OCI-LY1 (cell line): ENCODE measurements around the gene GGT5.
"Not testable (repeated sequence)": the region's sequence is repeated elsewhere in the genome, so short reads cannot be mapped to it uniquely, and the experiment has no call there.

Source experiments
- H2AFZ ChIP-seq: fragments of 200-600 bp; sonication (generic), shearing (Covaris generic); 2 replicates; pipeline ENCODE4 v1.6.0; 2014; ENCODE audit warnings: antibody characterized with exemption, mild to moderate bottlenecking, low read length
- H3F3A ChIP-seq: fragments of 200-600 bp; sonication (generic), shearing (Covaris generic); 2 replicates; pipeline ENCODE4 v1.6.0; 2014; ENCODE audit warnings: mild to moderate bottlenecking, antibody characterized with exemption, low read length, moderate library complexity; ENCODE audit not compliant: insufficient read depth
- H3K27ac ChIP-seq: fragments of 200-600 bp; sonication (generic); 2 replicates; pipeline ENCODE4 v1.5.1; 2014; ENCODE audit warnings: low read length, mixed run types, mild to moderate bottlenecking, low read depth; ENCODE audit not compliant: poor library complexity, severe bottlenecking
- H3K27me3 ChIP-seq: fragments of 200-600 bp; sonication (generic); 2 replicates; pipeline ENCODE4 v1.6.0; 2014; ENCODE audit warnings: antibody characterized with exemption, mild to moderate bottlenecking, low read length, moderate library complexity; ENCODE audit not compliant: insufficient read depth
- H3K36me3 ChIP-seq: fragments of 200-600 bp; sonication (generic); 2 replicates; pipeline ENCODE4 v1.6.1; 2014; ENCODE audit warnings: mild to moderate bottlenecking, antibody characterized with exemption, low read length, moderate library complexity, mixed read lengths; ENCODE audit not compliant: insufficient read depth
- H3K4me1 ChIP-seq: fragments of 200-600 bp; sonication (generic); 2 replicates; pipeline ENCODE4 v1.5.1; 2014; ENCODE audit warnings: mild to moderate bottlenecking, low read length, moderate library complexity; ENCODE audit not compliant: insufficient read depth, severe bottlenecking
- H3K4me2 ChIP-seq: fragments of 200-600 bp; sonication (generic), shearing (Covaris generic); 2 replicates; pipeline ENCODE4 v1.6.1; 2014; ENCODE audit warnings: low read length
- H3K4me3 ChIP-seq: fragments of 200-600 bp; sonication (generic); 2 replicates; pipeline ENCODE4 v1.5.1; 2014; ENCODE audit warnings: low read length, low read depth, mild to moderate bottlenecking, mixed read lengths; ENCODE audit not compliant: poor library complexity, severe bottlenecking
- H3K79me2 ChIP-seq: fragments of 200-600 bp; shearing (Covaris generic); 2 replicates; pipeline ENCODE4 v1.6.1; 2016; ENCODE audit warnings: mixed run types, low read length, mixed read lengths; ENCODE audit not compliant: insufficient read depth
- H3K9ac ChIP-seq: fragments of 200-600 bp; sonication (generic), shearing (Covaris generic); 2 replicates; pipeline ENCODE4 v1.6.1; 2014; ENCODE audit warnings: mild to moderate bottlenecking, low read length, mixed read lengths
- H3K9me2 ChIP-seq: fragments of 200-600 bp; sonication (generic), shearing (Covaris generic); 2 replicates; pipeline ENCODE4 v1.6.1; 2014; ENCODE audit warnings: low read depth, mild to moderate bottlenecking, low read length, mixed read lengths
- H3K9me3 ChIP-seq: fragments of 200-600 bp; shearing (Covaris generic); 2 replicates; pipeline ENCODE4 v1.6.1; 2014; ENCODE audit warnings: low read length, mixed read lengths
- H4K20me1 ChIP-seq: fragments of 200-600 bp; sonication (generic), shearing (Covaris generic); 2 replicates; pipeline ENCODE4 v1.6.0; 2016; ENCODE audit warnings: mild to moderate bottlenecking, low read length; ENCODE audit not compliant: insufficient read depth
- EZH2 ChIP-seq: fragments of 200-600 bp; sonication (generic), shearing (Covaris generic); IDR thresholded peaks from 2 replicates; pipeline ENCODE4 v1.8.0; 2017; ENCODE audit warnings: borderline replicate concordance, mixed run types, mild to moderate bottlenecking, antibody characterized with exemption, low read length, moderate library complexity, mixed read lengths
- TF ChIP-seq, protein P1 (sequence below): fragments of 200-600 bp; sonication (generic), shearing (Covaris generic); IDR thresholded peaks from 2 replicates; pipeline ENCODE4 v1.5.1; 2017; ENCODE audit warnings: mild to moderate bottlenecking, antibody characterized with exemption, low read length, moderate library complexity, mixed read lengths

The GGT5 gene

GRCh38 chr22:24217384-24217783 lies 27.5 kb downstream of the GGT5 start:
- H3K4me1 ChIP-seq: no peaks in the 10 kb centered on the region
- H3K36me3 ChIP-seq: no peaks in the 10 kb centered on the region
- H3K4me3 ChIP-seq: no peak overlapping the region
- no peaks in the 10 kb centered on the region for H3F3A ChIP-seq
- no peaks in the 10 kb centered on the region for H3K9me3 ChIP-seq
- H2AFZ ChIP-seq: no peak overlapping the region
- no peaks in the 10 kb centered on the region; the same call in 1 of the 2 replicates for H3K27me3 ChIP-seq
- H3K9ac ChIP-seq: no peak overlapping the region
- TF ChIP-seq, protein P1, sequence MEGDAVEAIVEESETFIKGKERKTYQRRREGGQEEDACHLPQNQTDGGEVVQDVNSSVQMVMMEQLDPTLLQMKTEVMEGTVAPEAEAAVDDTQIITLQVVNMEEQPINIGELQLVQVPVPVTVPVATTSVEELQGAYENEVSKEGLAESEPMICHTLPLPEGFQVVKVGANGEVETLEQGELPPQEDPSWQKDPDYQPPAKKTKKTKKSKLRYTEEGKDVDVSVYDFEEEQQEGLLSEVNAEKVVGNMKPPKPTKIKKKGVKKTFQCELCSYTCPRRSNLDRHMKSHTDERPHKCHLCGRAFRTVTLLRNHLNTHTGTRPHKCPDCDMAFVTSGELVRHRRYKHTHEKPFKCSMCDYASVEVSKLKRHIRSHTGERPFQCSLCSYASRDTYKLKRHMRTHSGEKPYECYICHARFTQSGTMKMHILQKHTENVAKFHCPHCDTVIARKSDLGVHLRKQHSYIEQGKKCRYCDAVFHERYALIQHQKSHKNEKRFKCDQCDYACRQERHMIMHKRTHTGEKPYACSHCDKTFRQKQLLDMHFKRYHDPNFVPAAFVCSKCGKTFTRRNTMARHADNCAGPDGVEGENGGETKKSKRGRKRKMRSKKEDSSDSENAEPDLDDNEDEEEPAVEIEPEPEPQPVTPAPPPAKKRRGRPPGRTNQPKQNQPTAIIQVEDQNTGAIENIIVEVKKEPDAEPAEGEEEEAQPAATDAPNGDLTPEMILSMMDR: no peak
- no peak for TF ChIP-seq EZH2
- H3K9me2 ChIP-seq: no peaks in the 10 kb centered on the region
- H4K20me1 ChIP-seq: no peaks in the 10 kb centered on the region
- H3K27ac ChIP-seq: no peak overlapping the region
- no peak overlapping the region for H3K4me2 ChIP-seq
- H3K79me2 ChIP-seq: no peaks in the 10 kb centered on the region

- Histone ChIP-seq H4K20me1 (no peaks in the 10 kb centered on the region), H3K27me3 (no peaks in the 10 kb centered on the region; the same call in 1 of the 2 replicates), H3K9me3 (no peaks in the 10 kb centered on the region), H3K9ac (no peak overlapping the region), H3K79me2 (no peaks in the 10 kb centered on the region), H3F3A (no peaks in the 10 kb centered on the region), H3K36me3 (no peaks in the 10 kb centered on the region), H3K4me2 (no peak overlapping the region), H3K4me1 (no peaks in the 10 kb centered on the region), H2AFZ (no peak overlapping the region), H3K4me3 (no peak overlapping the region), H3K27ac (no peak overlapping the region), H3K9me2 (no peaks in the 10 kb centered on the region)
- TF ChIP-seq, protein P1: no peak
- TF ChIP-seq EZH2: no peak
These were observed 28.2 kb downstream of the GGT5 start for GRCh38 chr22:24216541-24217209.

DNA sequence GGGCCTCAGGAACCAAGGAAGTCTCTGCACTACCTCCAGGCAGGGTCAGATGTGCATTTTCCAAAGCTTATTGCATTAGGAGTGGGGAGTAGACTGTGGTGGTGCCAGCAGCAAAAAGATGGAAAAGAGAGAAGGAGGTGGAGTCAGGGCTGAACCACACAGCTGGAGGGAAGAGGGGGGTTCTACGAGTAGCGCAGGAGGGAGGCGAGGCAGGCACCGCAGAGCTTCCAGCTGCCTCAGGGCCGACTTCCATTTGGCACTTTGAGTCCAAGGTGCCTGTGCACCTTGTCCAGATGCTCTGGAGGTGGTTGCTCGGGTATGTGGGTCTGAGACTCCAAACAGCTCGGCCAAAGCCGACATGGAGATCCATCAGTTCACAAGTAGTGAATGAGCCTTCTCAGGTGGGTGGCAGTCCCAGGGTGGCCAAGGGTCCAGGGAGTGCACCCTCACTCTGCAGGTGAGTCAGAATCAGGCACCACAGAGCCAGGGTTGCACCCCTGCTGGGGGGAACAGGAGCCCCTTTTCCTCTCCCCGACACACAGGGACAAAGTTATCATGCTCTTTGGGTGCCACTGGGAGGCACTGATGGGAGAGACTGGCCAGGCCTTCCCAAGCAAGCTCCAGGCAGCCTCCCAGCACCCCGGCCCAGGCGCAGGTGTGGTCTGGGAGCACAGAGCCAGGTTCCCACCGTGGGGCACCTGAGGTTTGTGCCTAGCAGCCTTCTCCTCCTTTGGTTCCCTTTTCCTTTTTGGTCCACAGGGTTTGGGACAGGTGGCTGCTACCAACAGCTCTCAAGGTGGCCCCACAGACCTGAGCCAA lies 30.2 kb downstream of the GGT5 start:
- H3K9me2 ChIP-seq: no peaks in the 10 kb centered on the region
- no peaks in the 10 kb centered on the region for H3K79me2 ChIP-seq
- TF ChIP-seq, protein P1: no peak
- no peak for TF ChIP-seq EZH2
- H3K9ac ChIP-seq: no peak overlapping the region
- no peak overlapping the region for H3K27ac ChIP-seq
- no peaks in the 10 kb centered on the region for H3K36me3 ChIP-seq
- H2AFZ ChIP-seq: no peak overlapping the region
- H3K4me3 ChIP-seq: no peak overlapping the region
- no peaks in the 10 kb centered on the region; the same call in 1 of the 2 replicates for H3K27me3 ChIP-seq
- no peaks in the 10 kb centered on the region for H3F3A ChIP-seq
- H3K9me3 ChIP-seq: no peaks in the 10 kb centered on the region
- no peak overlapping the region for H3K4me2 ChIP-seq
- no peaks in the 10 kb centered on the region for H3K4me1 ChIP-seq
- no peaks in the 10 kb centered on the region for H4K20me1 ChIP-seq

- H3K79me2 ChIP-seq, H3K27me3 ChIP-seq, H3K9me2 ChIP-seq, H3K9ac ChIP-seq, H3F3A ChIP-seq, H3K9me3 ChIP-seq, H3K36me3 ChIP-seq, H3K4me3 ChIP-seq, H2AFZ ChIP-seq, H4K20me1 ChIP-seq, H3K27ac ChIP-seq, H3K4me2 ChIP-seq, H3K4me1 ChIP-seq: not testable (repeated sequence)
These were observed 31.8 kb downstream of the GGT5 start for GRCh38 chr22:24213111-24213510.

DNA sequence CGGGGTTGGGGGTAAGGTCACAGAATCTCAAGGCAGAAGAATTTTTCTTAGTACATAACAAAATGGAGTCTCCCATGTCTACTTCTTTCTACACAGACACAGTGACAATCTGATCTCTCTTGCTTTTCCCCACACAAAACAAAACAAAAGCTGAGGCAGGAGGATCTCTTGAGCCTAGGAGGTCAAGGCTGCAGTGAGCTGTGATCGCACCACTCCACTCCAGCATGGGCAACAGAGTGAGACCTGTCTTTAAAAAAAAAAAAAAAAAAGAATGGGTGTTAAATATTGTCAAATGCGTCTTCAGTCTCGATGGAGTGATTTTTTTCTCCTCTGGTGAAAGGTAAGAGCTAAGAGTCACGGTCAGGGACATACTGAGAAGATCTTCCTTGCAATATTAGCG lies 33.2 kb downstream of the GGT5 start:
- not testable (repeated sequence) for H3K27ac ChIP-seq, H3K9me2 ChIP-seq, H3F3A ChIP-seq, H3K4me3 ChIP-seq, H3K36me3 ChIP-seq, H3K9ac ChIP-seq, H2AFZ ChIP-seq, H4K20me1 ChIP-seq, H3K79me2 ChIP-seq, H3K27me3 ChIP-seq, H3K9me3 ChIP-seq, H3K4me1 ChIP-seq, H3K4me2 ChIP-seq
